Measurements from ENCODE around the gene SPG11. TPM values are rescaled to one million over a fixed set of nuclear protein-coding genes. Genes with fewer than 3 reads are reported as not detected.

SPG11 gene
- total and polyA plus RNA-seq, 9 of the 15 experiments (the other 6 are each of a cell fraction or from before 2014, with no cell fraction given): 23.3 to 71.2 (median 45.6) TPM

DNA sequence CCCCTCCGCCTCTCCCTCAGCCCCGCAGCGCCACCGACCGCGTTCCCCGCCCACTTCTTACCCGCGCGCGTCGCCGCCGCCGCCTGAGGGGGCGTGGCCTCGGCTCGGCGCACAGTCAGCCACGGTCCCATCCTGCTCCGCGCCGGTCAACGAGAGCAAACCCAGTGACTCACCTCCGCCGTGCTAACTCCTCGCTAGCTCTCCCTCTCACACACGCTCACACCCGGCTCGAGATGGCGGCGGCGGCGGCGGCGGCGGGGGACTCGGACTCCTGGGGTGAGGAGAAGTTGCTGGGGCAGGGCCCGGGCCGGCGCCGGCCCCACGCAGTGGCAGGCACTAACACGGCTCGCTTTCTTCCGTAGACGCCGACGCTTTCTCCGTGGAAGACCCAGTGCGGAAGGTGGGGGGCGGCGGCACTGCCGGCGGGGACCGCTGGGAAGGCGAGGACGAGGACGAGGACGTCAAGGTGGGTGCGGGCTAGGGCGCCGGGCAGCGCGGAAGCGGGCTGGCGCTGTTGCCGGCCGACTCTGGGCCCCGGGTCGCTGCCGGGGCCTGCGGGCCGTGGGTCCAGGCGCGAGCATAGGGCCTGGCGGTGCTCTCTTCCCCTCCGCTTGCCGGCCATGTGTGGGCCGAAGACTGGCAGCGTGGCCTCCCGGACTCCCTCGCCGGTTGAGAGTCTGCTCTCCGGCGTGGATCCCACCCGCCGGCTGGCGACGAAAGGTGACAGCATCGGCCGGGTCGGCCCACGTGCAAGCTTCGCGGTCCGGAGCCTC, 126.3 kb downstream of the SPG11 start, which contains the start of gene EIF3J (continued):
- TF ChIP-seq LARP7 (IDR thresholded peaks at IDR 0.05) (no peak), MBD2 (IDR thresholded peaks at IDR 0.05; ENCODE audit: borderline replicate concordance, low read depth) (peak; percentile 47; the same call in 1 of the 2 replicates), ZNF79 (CRISPR knock-in tag; IDR thresholded peaks at IDR 0.05; ENCODE audit: low read depth) (no peak), FOSL1 (tag; conservative IDR thresholded peaks at IDR 0.05) (peak; percentile 93), FOXJ2 (tag; IDR thresholded peaks at IDR 0.05) (no peak), KDM1A (IDR thresholded peaks at IDR 0.05) (no peak), SLC30A9 (CRISPR knock-in tag; IDR thresholded peaks at IDR 0.05) (0 out of 2 replicates have a peak, but pooled peaks have one; percentile 32), KDM4B (IDR thresholded peaks at IDR 0.05; ENCODE audit: borderline replicate concordance in 2 of 2, low read depth in 1 of 2) (no peak), KAT8 (IDR thresholded peaks at IDR 0.05; ENCODE audit: low read depth) (no peak), XRCC3 (IDR thresholded peaks at IDR 0.05) (no peak), TSHZ1 (CRISPR knock-in tag; IDR thresholded peaks at IDR 0.05) (no peak), MAFF (IDR thresholded peaks at IDR 0.05; ENCODE audit: low read length) (no peak), SP1 (CRISPR knock-in tag; IDR thresholded peaks at IDR 0.05) (peak; percentile 74), STAT5A (IDR thresholded peaks at IDR 0.05; ENCODE audit: borderline replicate concordance, low read length) (no peak), ETV5 (CRISPR knock-in tag; IDR thresholded peaks at IDR 0.05; ENCODE audit: low read depth) (no peak), ZNF507 (tag; conservative IDR thresholded peaks at IDR 0.05) (no peak), FOXK1 (CRISPR knock-in tag; IDR thresholded peaks at IDR 0.05; ENCODE audit: borderline replicate concordance) (no peak)
- TF ChIP-seq, protein P1, sequence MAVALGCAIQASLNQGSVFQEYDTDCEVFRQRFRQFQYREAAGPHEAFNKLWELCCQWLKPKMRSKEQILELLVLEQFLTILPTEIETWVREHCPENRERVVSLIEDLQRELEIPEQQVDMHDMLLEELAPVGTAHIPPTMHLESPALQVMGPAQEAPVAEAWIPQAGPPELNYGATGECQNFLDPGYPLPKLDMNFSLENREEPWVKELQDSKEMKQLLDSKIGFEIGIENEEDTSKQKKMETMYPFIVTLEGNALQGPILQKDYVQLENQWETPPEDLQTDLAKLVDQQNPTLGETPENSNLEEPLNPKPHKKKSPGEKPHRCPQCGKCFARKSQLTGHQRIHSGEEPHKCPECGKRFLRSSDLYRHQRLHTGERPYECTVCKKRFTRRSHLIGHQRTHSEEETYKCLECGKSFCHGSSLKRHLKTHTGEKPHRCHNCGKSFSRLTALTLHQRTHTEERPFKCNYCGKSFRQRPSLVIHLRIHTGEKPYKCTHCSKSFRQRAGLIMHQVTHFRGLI (CRISPR knock-in tag; IDR thresholded peaks at IDR 0.05): no peak
- TF ChIP-seq, protein P2, sequence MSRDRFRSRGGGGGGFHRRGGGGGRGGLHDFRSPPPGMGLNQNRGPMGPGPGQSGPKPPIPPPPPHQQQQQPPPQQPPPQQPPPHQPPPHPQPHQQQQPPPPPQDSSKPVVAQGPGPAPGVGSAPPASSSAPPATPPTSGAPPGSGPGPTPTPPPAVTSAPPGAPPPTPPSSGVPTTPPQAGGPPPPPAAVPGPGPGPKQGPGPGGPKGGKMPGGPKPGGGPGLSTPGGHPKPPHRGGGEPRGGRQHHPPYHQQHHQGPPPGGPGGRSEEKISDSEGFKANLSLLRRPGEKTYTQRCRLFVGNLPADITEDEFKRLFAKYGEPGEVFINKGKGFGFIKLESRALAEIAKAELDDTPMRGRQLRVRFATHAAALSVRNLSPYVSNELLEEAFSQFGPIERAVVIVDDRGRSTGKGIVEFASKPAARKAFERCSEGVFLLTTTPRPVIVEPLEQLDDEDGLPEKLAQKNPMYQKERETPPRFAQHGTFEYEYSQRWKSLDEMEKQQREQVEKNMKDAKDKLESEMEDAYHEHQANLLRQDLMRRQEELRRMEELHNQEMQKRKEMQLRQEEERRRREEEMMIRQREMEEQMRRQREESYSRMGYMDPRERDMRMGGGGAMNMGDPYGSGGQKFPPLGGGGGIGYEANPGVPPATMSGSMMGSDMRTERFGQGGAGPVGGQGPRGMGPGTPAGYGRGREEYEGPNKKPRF (IDR thresholded peaks at IDR 0.05; ENCODE audit: low read depth, low read length): no peak
- TF ChIP-seq, protein P3, sequence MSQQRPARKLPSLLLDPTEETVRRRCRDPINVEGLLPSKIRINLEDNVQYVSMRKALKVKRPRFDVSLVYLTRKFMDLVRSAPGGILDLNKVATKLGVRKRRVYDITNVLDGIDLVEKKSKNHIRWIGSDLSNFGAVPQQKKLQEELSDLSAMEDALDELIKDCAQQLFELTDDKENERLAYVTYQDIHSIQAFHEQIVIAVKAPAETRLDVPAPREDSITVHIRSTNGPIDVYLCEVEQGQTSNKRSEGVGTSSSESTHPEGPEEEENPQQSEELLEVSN (IDR thresholded peaks at IDR 0.05; ENCODE audit: borderline replicate concordance in 1 of 2, extremely low read depth in 1 of 2, insufficient read depth in 1 of 2, insufficient read length in 1 of 2, low read depth in 1 of 2, low read length in 1 of 2, poor library complexity in 1 of 2, severe bottlenecking in 1 of 2): peak; percentile 79 to 81

Measured in K562 (cell line).